ENCODE results near the gene CD79B. TPM values are rescaled to one million over a fixed set of nuclear protein-coding genes. Genes with fewer than 3 reads are reported as not detected.

The CD79B gene
- total and polyA plus RNA-seq, 2 of the 13 experiments (the other 11 are each of a cell fraction or from before 2014, with no cell fraction given), result not detected

DNA sequence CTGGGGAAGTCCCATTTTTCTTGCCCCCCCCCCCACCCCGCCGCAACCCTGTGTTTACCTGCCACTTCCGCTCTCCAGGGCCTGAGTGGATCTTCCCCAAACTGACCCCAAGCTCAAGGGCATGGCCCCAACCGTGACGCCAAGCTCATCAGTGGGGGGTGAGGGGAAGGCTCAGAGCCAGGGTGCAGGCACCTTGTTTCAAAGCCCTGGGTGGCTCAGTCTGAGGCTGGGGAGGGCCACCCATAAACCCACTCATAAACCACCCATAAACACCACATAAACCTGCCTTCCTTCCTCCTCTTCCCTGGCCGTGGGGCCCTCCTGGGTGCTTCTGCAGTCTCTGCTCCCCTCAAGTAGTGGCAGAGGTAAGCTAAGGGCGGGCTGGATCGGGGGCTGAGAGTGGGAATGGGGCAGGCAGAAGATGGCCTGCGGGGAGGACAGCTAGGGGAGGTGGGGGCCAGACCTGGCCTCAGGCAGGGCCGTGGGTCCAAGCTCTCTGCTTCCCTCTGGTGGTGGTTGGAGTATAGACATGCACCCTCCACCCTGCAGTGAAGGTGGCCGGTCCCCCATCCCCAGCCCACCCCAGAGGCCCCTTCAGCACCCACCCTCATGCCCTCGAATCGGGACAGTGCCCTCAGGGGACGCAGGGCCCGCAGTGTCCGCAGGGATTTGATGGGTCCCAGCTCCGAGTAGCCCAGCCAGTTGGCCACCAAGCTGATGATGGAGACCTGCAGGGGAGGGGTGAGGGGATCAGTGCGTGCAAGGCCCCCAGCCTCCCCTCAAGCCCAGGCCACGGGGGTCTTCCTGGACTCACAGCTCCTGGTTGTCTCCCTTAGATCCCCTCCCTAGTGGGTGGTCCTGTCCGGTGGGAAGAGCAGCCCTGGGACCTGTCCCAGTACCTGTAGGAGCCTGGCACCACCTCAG is 14.6 kb upstream of the CD79B start (continued):
- no peak for TF ChIP-seq ATRX (CRISPR knock-in tag; IDR thresholded peaks at IDR 0.05; ENCODE audit: borderline replicate concordance)
- TF ChIP-seq HOXA7 (CRISPR knock-in tag; IDR thresholded peaks at IDR 0.05), result no peak
- no peak for TF ChIP-seq ZNF713 (CRISPR knock-in tag; IDR thresholded peaks at IDR 0.05)
- TF ChIP-seq, protein P1, sequence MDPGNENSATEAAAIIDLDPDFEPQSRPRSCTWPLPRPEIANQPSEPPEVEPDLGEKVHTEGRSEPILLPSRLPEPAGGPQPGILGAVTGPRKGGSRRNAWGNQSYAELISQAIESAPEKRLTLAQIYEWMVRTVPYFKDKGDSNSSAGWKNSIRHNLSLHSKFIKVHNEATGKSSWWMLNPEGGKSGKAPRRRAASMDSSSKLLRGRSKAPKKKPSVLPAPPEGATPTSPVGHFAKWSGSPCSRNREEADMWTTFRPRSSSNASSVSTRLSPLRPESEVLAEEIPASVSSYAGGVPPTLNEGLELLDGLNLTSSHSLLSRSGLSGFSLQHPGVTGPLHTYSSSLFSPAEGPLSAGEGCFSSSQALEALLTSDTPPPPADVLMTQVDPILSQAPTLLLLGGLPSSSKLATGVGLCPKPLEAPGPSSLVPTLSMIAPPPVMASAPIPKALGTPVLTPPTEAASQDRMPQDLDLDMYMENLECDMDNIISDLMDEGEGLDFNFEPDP (CRISPR knock-in tag; conservative IDR thresholded peaks at IDR 0.05), result no peak
- no peak for TF ChIP-seq ZNF367 (CRISPR knock-in tag; IDR thresholded peaks at IDR 0.05; ENCODE audit: borderline replicate concordance)
- no peak for TF ChIP-seq PAWR (CRISPR knock-in tag; IDR thresholded peaks at IDR 0.05; ENCODE audit: borderline replicate concordance)
- no peak for TF ChIP-seq STAT5B (CRISPR knock-in tag; IDR thresholded peaks at IDR 0.05)
- TF ChIP-seq, protein P2, sequence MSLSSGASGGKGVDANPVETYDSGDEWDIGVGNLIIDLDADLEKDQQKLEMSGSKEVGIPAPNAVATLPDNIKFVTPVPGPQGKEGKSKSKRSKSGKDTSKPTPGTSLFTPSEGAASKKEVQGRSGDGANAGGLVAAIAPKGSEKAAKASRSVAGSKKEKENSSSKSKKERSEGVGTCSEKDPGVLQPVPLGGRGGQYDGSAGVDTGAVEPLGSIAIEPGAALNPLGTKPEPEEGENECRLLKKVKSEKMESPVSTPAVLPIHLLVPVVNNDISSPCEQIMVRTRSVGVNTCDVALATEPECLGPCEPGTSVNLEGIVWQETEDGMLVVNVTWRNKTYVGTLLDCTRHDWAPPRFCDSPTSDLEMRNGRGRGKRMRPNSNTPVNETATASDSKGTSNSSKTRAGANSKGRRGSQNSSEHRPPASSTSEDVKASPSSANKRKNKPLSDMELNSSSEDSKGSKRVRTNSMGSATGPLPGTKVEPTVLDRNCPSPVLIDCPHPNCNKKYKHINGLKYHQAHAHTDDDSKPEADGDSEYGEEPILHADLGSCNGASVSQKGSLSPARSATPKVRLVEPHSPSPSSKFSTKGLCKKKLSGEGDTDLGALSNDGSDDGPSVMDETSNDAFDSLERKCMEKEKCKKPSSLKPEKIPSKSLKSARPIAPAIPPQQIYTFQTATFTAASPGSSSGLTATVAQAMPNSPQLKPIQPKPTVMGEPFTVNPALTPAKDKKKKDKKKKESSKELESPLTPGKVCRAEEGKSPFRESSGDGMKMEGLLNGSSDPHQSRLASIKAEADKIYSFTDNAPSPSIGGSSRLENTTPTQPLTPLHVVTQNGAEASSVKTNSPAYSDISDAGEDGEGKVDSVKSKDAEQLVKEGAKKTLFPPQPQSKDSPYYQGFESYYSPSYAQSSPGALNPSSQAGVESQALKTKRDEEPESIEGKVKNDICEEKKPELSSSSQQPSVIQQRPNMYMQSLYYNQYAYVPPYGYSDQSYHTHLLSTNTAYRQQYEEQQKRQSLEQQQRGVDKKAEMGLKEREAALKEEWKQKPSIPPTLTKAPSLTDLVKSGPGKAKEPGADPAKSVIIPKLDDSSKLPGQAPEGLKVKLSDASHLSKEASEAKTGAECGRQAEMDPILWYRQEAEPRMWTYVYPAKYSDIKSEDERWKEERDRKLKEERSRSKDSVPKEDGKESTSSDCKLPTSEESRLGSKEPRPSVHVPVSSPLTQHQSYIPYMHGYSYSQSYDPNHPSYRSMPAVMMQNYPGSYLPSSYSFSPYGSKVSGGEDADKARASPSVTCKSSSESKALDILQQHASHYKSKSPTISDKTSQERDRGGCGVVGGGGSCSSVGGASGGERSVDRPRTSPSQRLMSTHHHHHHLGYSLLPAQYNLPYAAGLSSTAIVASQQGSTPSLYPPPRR (CRISPR knock-in tag; IDR thresholded peaks at IDR 0.05; ENCODE audit: borderline replicate concordance), result peak; percentile 36
- no peak for TF ChIP-seq ZBTB1 (CRISPR knock-in tag; IDR thresholded peaks at IDR 0.05; ENCODE audit: borderline replicate concordance)
- no peak for TF ChIP-seq NFIC (IDR thresholded peaks at IDR 0.05; ENCODE audit: low read length)
- TF ChIP-seq ELF1 (CRISPR knock-in tag; IDR thresholded peaks at IDR 0.05), result peak; percentile 26; the same call in 1 of the 2 replicates
- TF ChIP-seq, protein P3, sequence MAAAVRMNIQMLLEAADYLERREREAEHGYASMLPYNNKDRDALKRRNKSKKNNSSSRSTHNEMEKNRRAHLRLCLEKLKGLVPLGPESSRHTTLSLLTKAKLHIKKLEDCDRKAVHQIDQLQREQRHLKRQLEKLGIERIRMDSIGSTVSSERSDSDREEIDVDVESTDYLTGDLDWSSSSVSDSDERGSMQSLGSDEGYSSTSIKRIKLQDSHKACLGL (CRISPR knock-in tag; IDR thresholded peaks at IDR 0.05), result 0 out of 2 replicates have a peak, but pooled peaks have one; percentile 29
- TF ChIP-seq, protein P4, sequence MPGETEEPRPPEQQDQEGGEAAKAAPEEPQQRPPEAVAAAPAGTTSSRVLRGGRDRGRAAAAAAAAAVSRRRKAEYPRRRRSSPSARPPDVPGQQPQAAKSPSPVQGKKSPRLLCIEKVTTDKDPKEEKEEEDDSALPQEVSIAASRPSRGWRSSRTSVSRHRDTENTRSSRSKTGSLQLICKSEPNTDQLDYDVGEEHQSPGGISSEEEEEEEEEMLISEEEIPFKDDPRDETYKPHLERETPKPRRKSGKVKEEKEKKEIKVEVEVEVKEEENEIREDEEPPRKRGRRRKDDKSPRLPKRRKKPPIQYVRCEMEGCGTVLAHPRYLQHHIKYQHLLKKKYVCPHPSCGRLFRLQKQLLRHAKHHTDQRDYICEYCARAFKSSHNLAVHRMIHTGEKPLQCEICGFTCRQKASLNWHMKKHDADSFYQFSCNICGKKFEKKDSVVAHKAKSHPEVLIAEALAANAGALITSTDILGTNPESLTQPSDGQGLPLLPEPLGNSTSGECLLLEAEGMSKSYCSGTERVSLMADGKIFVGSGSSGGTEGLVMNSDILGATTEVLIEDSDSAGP (CRISPR knock-in tag; IDR thresholded peaks at IDR 0.05; ENCODE audit: borderline replicate concordance), result peak; percentile 83; the same call in 1 of the 2 replicates
- TF ChIP-seq ZNF879 (CRISPR knock-in tag; IDR thresholded peaks at IDR 0.05), result no peak
- 0 out of 2 replicates have a peak, but pooled peaks have one; percentile 40 for TF ChIP-seq ZNF572 (CRISPR knock-in tag; IDR thresholded peaks at IDR 0.05)
- no peak for TF ChIP-seq ZNF7 (CRISPR knock-in tag; IDR thresholded peaks at IDR 0.05)
- TF ChIP-seq ZNF101 (CRISPR knock-in tag; IDR thresholded peaks at IDR 0.05; ENCODE audit: borderline replicate concordance, low read depth), result no peak
- no peak for TF ChIP-seq TOE1 (CRISPR knock-in tag; IDR thresholded peaks at IDR 0.05)
- TF ChIP-seq ZNF143 (CRISPR knock-in tag; IDR thresholded peaks at IDR 0.05), result no peak
- TF ChIP-seq ZNF761 (CRISPR knock-in tag; conservative IDR thresholded peaks at IDR 0.05), result peak; percentile 31; the same call in 1 of the 2 replicates
- TF ChIP-seq NPAS2 (CRISPR knock-in tag; IDR thresholded peaks at IDR 0.05; ENCODE audit: borderline replicate concordance), result no peak
